K562 treated with DMSO at 1 percent for 4 hours (cell line): ENCODE measurements around the gene APIP. TPM values are rescaled to one million over a fixed set of nuclear protein-coding genes. Genes with fewer than 3 reads are reported as not detected.

Experiments used
- total RNA-seq: library from RNA; unstranded; fragments of 300-600 nt; gene quantifications from 2 replicates; pipeline ENCODE4 v1.2.3, GENCODE V29; 2022; ENCODE audit not compliant: insufficient read depth

Gene APIP
- total RNA-seq = 36.0 and 41.9 TPM in 2 replicates

GRCh38 chr11:34916015-34916842, at the start of gene APIP, which contains the start of gene PDHX:
APIP (minus strand) TSS chr11:34916379; CDS start chr11:34916284, 95 bp downstream.
PDHX (plus strand) TSS chr11:34916618; CDS start chr11:34916656, 38 bp downstream.

Other genes with a start within 250 kb of the APIP start
- gene PDHX, start 239 bp upstream of the APIP start, total RNA-seq = 20.6 and 32.5 TPM in 2 replicates
- gene CD44, start 222.8 kb upstream of the APIP start, total RNA-seq = 3.1 and 5.9 TPM in 2 replicates